OCI-LY3 (cell line): Measurements from ENCODE around the gene DNASE1L3.

Experiments
- H2AFZ ChIP-seq: fragments of 200-600, 300-600 bp; shearing (Covaris generic); 2 replicates; pipeline ENCODE4 v1.6.0; 2014; ENCODE audit warnings: antibody characterized with exemption, low read depth, low read length
- H3K27ac ChIP-seq: fragments of 200-600, 300-600 bp; sonication (generic); 2 replicates; pipeline ENCODE4 v1.5.1; 2014; ENCODE audit warnings: mild to moderate bottlenecking, low read length, moderate library complexity, mixed read lengths
- H3K27me3 ChIP-seq: fragments of 200-600, 300-600 bp; sonication (generic); 2 replicates; pipeline ENCODE4 v1.6.1; 2014; ENCODE audit warnings: low read depth, low read length, mixed read lengths
- H3K36me3 ChIP-seq: fragments of 200-600, 300-600 bp; sonication (generic); replicated peaks from 2 replicates; pipeline ENCODE3; 2014; ENCODE audit warnings: low read depth, low read length, mixed read lengths
- H3K4me1 ChIP-seq: fragments of 300-600, 200-600 bp; sonication (generic); 2 replicates; pipeline ENCODE4 v1.6.1; 2014; ENCODE audit warnings: low read length, mixed read lengths
- H3K4me2 ChIP-seq: fragments of 200-600, 300-600 bp; sonication (generic); 2 replicates; pipeline ENCODE4 v1.6.1; 2014; ENCODE audit warnings: low read length, mixed read lengths
- H3K4me3 ChIP-seq: fragments of 300-600, 200-600 bp; sonication (generic); 2 replicates; pipeline ENCODE4 v1.5.1; 2014; ENCODE audit warnings: antibody characterized with exemption, mild to moderate bottlenecking, low read length, moderate library complexity
- H3K79me2 ChIP-seq: fragments of 300-600, 200-600 bp; shearing (Covaris generic); 2 replicates; pipeline ENCODE4 v1.6.1; 2014; ENCODE audit warnings: mild to moderate bottlenecking, low read length, mixed read lengths
- H3K9ac ChIP-seq: fragments of 300-600, 200-600 bp; shearing (Covaris generic); 2 replicates; pipeline ENCODE4 v1.6.0; 2014; ENCODE audit warnings: mild to moderate bottlenecking, low read length, moderate library complexity
- H3K9me3 ChIP-seq: fragments of 200-600, 300-600 bp; shearing (Covaris generic); 2 replicates; pipeline ENCODE4 v1.6.1; 2014; ENCODE audit warnings: low read length, mixed read lengths; ENCODE audit not compliant: insufficient read depth
- H4K20me1 ChIP-seq: fragments of 200-600, 300-600 bp; sonication (generic); 2 replicates; pipeline ENCODE4 v1.6.1; 2016; ENCODE audit warnings: low read length, mixed read lengths; ENCODE audit not compliant: insufficient read depth
- CTCF ChIP-seq: fragments of 200-600, 300-600 bp; sonication (generic); IDR thresholded peaks from 2 replicates; pipeline ENCODE4 v1.5.1; 2014; ENCODE audit warnings: antibody characterized with exemption, low read length, low read depth
- EZH2phosphoT487 ChIP-seq: fragments of 200-600 bp; shearing (Covaris generic); IDR thresholded peaks from 2 replicates; pipeline ENCODE4 v1.6.1; 2018; ENCODE audit warnings: antibody characterized with exemption, mixed run types, low read depth

The DNASE1L3 gene

GRCh38 chr3:58161435-58162398 lies 49.1 kb downstream of the DNASE1L3 start:
- no peak overlapping the region for H3K4me2 ChIP-seq
- TF ChIP-seq EZH2phosphoT487, result no peak
- TF ChIP-seq CTCF, result no peak
- H3K4me1 ChIP-seq, result no peaks in the 10 kb centered on the region
- no peaks in the 10 kb centered on the region for H3K27me3 ChIP-seq
- H3K36me3 ChIP-seq, result no peaks in the 10 kb centered on the region
- no peak overlapping the region for H3K9ac ChIP-seq
- no peaks in the 10 kb centered on the region for H3K79me2 ChIP-seq
- H2AFZ ChIP-seq, result no peak overlapping the region
- H3K27ac ChIP-seq, result no peak overlapping the region
- no peak overlapping the region for H3K4me3 ChIP-seq
- H4K20me1 ChIP-seq, result no peaks in the 10 kb centered on the region
- H3K9me3 ChIP-seq, result no peaks in the 10 kb centered on the region

GRCh38 chr3:58160399-58160798 lies 50.4 kb downstream of the DNASE1L3 start:
- no peak overlapping the region for H3K4me2 ChIP-seq
- no peak overlapping the region for H3K4me3 ChIP-seq
- no peak overlapping the region for H2AFZ ChIP-seq
- no peaks in the 10 kb centered on the region for H3K4me1 ChIP-seq
- no peaks in the 10 kb centered on the region for H3K9me3 ChIP-seq
- H3K27ac ChIP-seq, result no peak overlapping the region
- no peaks in the 10 kb centered on the region for H3K36me3 ChIP-seq
- H4K20me1 ChIP-seq, result no peaks in the 10 kb centered on the region
- H3K9ac ChIP-seq, result no peak overlapping the region
- no peaks in the 10 kb centered on the region for H3K79me2 ChIP-seq
- H3K27me3 ChIP-seq, result no peaks in the 10 kb centered on the region
- TF ChIP-seq EZH2phosphoT487, result no peak
- TF ChIP-seq CTCF, result no peak

- Histone ChIP-seq H3K4me3 (no peak overlapping the region), H4K20me1 (no peaks in the 10 kb centered on the region), H3K4me2 (no peak overlapping the region), H3K9ac (no peak overlapping the region), H3K9me3 (no peaks in the 10 kb centered on the region), H3K4me1 (no peaks in the 10 kb centered on the region), H2AFZ (no peak overlapping the region), H3K36me3 (no peaks in the 10 kb centered on the region), H3K27ac (no peak overlapping the region), H3K79me2 (no peaks in the 10 kb centered on the region), H3K27me3 (no peaks in the 10 kb centered on the region)
- no peak for TF ChIP-seq CTCF
- TF ChIP-seq EZH2phosphoT487, result no peak
Measured at GRCh38 chr3:58158442-58159153, 52.2 kb downstream of the DNASE1L3 start.

GRCh38 chr3:58157700-58158099 lies 53.1 kb downstream of the DNASE1L3 start:
- TF ChIP-seq CTCF (no peak), EZH2phosphoT487 (no peak)
- Histone ChIP-seq H3K4me1 (no peaks in the 10 kb centered on the region), H3K79me2 (no peaks in the 10 kb centered on the region), H3K27me3 (no peaks in the 10 kb centered on the region), H2AFZ (no peak overlapping the region), H3K9me3 (no peaks in the 10 kb centered on the region), H3K4me3 (no peak overlapping the region), H3K9ac (no peak overlapping the region), H4K20me1 (no peaks in the 10 kb centered on the region), H3K27ac (no peak overlapping the region), H3K36me3 (no peaks in the 10 kb centered on the region), H3K4me2 (no peak overlapping the region)
